Muscle of arm (tissue), 12 donors: ENCODE measurements around the gene EHMT2. TPM values are rescaled to one million over a fixed set of nuclear protein-coding genes. Genes with fewer than 3 reads are reported as not detected.
A peak's percentile ranks its signal among the peaks of the same experiment; 100 is the strongest.
"Not testable (repeated sequence)": the region's sequence is repeated elsewhere in the genome, so short reads cannot be mapped to it uniquely, and the experiment has no call there.

ENCODE experiments used
- DNase-seq: peaks from one replicate; pipeline ENCODE4 v3.0.0-alpha.2; 2013
- polyA plus RNA-seq, 12 donors: library from polyadenylated mRNA; unstranded; fragments of 120-200 nt; gene quantifications; one replicate each; pipeline ENCODE4 v1.2.1, GENCODE V29; 2013; ENCODE audit not compliant: insufficient read length in 12 of 12

The EHMT2 gene
- polyA plus RNA-seq, 12 donors = 26.0 to 62.8 (median 31.4) TPM; not detected in 1

DNA sequence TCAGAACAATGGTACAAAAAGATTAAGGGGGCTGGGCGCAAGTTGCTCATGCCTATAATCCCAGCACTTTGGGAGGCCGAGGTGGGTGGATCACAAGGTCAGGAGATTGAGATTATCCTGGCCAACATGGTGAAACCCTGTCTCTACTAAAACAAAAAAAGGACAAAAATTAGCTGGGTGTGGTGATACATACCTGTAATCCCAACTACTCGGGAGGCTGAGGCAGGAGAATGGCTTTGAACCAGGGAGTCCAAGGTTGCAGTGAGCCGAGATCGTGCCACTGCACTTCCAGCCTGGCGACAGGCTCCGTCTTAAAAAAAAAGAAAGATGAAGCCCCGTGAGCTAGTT lies 57.7 kb downstream of the EHMT2 start:
- not testable (repeated sequence) for DNase-seq

DNA sequence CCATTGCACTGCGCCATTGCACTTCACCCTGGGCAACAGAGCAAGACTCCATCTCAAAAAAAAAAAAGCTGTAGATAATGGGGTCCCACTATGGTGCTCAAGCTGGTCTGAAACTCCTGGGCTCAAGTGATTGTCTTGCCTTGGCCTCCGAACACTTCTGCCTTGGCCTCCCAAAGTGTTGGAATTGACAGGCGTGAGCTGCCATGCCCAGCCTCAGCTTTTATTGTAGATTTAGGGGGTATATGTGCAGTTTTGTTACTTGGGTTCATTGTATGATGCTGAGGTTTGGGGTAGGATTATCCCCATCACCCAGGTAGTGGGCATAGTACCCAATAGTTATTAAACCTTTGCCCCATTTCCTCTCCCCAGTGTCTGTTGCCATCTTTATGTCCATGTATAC lies 58.5 kb downstream of the EHMT2 start:
- no peak for DNase-seq

DNA sequence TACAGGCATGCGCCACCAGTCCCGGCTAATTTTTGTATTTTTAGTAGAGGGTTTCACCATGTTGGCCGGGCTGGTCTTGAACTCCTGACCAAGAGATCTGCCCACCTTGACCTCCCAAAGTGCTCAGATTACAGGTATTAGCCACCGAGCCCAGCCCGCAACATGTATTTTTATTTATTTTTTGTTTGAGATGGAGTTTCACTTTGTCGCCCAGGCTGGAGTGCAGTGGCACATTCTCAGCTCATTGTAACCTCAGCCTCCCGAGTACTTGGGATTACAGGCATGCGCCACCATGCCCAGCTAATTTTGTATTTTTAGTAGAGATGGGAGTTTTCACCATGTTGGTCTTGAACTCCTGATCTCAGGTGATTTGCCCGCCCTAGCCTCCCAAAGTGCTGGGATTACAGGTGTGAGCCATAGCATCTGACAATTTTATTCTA lies 59.4 kb downstream of the EHMT2 start:
- DNase-seq = not testable (repeated sequence)

DNA sequence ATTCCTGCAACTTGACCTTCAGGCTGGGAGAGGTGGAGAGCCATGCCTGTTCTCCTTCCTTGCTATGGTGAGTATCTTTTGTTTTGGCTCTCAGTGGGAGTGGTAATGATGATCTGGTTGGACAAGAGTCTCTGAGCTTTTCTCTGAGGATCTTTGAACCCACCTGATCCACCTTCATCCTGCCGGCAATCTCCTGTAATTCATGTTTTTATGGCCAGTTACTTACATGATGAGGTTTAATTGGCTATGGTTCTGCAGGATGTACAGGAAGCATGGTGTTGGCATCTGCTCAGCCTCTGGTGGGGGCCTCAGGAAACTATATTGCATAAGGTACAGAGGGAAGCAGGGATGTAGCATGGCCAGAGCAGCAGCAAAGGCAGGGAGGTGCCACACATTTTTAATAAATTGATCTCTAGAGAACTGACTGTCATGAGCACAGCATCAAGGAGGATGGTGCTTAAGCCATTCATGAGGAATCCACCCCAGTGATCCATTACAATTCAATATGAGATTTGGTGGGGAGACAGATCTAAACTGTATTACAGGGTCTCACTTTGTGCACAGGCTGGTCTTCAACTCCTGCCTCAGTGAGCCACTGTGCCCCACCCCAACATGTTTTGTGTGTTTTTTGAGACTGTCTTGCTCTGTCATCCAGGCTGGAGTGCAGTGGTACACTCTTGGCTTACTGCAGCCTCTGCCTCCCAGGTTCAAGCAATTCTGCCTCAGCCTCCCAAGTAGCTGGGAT lies 60.0 kb downstream of the EHMT2 start:
- no peak for DNase-seq

DNA sequence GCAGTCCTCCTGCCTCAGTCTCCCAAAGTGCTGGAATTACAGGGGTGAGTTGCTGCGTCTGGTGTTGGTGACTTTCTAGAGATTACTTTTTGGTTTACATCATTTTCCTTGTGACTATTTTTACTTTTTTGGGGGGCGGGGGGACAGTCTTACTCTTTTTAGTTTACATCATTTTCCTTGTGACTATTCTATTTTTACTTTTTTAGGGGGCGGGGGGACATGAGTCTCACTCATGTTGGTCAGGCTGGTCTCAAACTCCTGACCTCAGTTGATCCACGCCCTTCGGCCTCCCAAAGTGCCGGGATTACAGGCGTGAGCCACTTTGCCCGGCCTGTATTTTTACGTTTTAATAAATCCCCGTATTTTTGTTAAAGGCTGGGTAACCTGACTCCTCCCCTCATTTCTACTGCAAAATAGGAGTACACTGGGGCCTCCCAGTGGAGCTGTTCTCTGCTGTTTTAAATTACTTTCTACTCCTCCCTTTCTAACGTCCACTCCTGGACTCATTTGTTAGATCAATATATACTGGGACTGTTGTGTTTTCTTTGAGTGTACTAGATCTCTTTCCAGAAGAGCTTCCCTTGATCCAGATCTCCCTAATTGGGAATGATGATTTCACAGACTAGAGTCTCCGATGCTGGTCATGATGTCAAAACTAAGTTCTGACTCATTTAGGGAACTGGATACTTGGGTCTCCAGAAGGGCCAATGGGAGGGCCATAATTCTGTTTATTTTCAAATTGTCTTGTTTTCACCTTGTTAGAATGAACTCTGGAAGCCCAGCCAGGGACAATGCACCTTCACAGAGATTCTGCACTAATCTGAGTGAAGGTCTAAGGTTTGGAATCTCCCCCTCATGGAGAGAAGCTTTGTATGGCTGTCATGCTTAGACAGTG lies 60.8 kb downstream of the EHMT2 start:
- no peak for DNase-seq

DNA sequence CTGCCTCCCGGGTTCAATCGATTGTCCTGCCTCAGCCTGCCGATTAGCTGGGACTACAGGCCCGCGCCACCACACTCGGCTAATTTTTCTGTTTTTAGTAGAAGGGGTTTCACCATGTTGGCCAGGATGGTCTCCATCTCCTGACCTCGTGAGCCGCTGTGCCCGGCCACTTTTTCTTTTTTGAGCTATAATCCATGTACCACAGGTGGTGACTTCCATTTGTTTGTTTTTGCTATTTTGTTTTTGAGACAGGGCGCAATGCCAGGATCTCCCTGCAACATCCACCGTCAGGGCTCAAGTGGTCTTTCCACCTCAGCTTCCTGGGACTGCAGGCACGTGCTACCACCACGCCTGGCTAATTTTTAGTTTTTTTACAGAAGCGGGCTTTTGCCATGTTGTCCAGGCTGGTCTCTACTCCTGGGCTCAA lies 61.4 kb downstream of the EHMT2 start:
- no peak for DNase-seq

DNA sequence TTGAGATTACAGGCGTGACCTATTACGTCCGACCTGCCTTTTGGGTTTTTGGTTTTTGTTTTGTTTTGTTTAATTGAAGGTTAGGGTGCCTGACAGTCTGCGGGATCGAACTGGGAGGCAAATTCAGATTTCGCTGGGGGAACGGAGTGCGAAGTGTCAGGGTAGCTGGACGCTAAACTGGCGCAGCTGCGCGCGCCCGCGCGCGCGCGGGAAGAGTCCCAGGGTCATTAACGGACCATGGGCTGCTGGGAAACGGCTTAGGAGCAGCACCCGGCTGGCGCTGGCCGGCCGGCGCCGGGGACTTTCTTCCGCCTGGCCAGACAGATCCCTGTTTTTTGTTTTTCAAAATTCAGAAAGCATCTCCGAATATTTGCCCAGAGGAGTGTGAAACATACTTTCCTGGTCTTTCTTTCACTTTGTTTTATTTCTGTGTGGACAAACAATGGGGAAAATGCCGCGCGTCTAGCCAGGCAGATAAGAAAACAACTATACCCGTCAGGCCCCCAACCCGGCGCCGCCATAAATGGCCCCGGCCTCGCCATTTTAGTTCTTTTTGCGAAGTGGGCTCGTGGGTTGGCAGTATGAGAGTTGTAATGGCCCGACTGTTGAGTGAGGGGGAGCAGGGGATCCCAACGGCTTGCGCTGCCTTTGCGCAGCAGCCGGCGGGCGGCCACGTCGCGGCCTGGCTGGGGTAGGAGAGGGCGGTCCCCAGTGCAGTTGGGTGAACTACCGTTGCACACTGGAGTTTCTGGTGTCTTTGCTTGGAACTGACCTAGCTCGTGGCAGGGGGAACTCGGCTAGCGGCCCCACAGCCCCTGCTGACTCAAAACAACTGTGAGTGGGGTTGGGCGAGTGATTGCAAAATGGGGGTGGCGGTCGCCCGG lies 62.9 kb downstream of the EHMT2 start:
- DNase-seq = peak; percentile 93

DNA sequence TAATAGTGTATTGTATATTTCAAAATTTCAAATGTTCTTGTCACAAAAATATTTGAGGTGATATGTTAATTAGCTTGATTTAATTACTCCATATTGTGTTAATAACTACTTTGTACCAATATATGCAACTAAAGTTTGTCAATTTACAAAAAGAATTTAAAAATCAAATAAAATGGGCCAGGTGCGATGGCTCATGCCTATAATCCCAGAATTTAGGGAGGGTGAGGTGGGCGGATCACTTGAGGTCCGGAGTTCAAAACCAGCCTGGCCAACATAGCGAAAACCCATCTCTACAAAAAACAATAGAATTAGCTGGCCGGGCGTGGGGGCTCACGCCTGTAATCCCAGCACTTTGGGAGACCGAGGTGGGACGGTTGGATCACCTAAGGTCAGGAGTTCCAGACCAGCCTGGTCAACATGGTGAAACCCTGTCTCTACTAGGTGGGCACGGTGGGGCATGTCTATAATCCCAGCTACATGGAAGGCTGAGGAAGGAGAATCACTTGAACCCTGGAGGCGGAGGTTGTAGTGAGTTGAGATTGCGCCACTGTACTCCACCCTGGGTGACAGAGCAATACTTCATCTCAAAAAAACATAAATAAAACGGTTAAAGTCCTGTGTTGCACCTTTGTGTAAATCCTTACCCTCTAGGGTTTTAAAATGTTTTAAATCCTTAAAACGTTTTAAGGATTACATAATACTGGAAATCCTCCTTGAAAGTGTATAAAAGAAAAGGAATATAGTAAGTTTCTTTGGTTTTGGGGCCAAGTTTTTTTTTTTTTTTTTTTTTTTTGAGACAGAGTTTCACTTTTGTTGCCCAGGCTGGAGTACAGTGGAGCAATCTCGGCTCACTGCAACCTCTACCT lies 65.9 kb downstream of the EHMT2 start:
- DNase-seq = no peak

DNA sequence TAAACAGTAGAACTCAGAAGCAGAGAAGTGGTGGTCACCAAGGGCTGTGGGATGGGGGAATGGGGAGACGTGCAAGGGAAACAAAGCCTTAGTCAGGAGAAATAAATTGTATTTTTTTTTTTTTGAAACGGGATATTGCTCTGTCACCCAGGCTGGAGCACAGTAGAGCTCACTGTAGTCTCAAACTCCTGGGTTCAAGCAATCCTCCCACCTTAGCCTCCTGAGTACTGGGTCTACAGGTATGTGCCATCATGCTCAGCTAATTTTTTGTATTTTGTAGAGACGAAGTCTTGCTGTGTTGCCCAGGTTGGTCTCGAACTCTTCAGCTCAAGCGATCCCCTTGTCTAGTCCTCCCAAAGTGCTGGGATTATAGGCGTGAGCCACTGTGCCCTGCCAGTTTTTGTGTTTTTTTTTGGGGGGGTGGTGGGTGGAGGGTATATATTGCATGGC lies 66.6 kb downstream of the EHMT2 start:
- no peak for DNase-seq

Other genes with a start within 250 kb of the EHMT2 start
- gene BAG6, start 245.0 kb downstream of the EHMT2 start, polyA plus RNA-seq = 100 to 1,000 TPM in 11 of 12 donors, not detected in 1; 153 to 248 (median 195) TPM
- gene APOM, start 241.8 kb downstream of the EHMT2 start, polyA plus RNA-seq = 1 to 10 TPM in 10 of 12 donors, not detected in 2; 3.4 to 9.7 (median 4.8) TPM
- gene C6orf47, start 236.9 kb downstream of the EHMT2 start, polyA plus RNA-seq = 10 to 100 TPM in 11 of 12 donors, not detected in 1; 10.9 to 15.8 (median 12.5) TPM
- 10 to 100 TPM in 11 of 12 donors, not detected in 1; 12.1 to 25.8 (median 13.5) TPM for gene GPANK1, start 232.7 kb downstream of the EHMT2 start, polyA plus RNA-seq
- 100 to 1,000 TPM in 11 of 12 donors, not detected in 1; 121 to 202 (median 144) TPM for gene CSNK2B, start 231.6 kb downstream of the EHMT2 start, polyA plus RNA-seq
- 10 to 100 TPM in 9 of 12 donors, 1 to 10 TPM in 2, not detected in 1; 6.1 to 27.9 (median 14.2) TPM for gene LY6G5B, start 227.7 kb downstream of the EHMT2 start, polyA plus RNA-seq
- gene LY6G5C, start 216.6 kb downstream of the EHMT2 start, polyA plus RNA-seq = 1 to 10 TPM in 10 of 12 donors, not detected in 2; 1.2 to 6.4 (median 3.2) TPM
- 10 to 100 TPM in 11 of 12 donors, not detected in 1; 35.4 to 54.1 (median 43.1) TPM for gene ABHD16A, start 194.4 kb downstream of the EHMT2 start, polyA plus RNA-seq
- gene LY6G6F, start 190.8 kb downstream of the EHMT2 start, polyA plus RNA-seq = under 1 TPM in 1 of 12 donors, not detected in 11; 0.27 TPM
- 1 to 10 TPM in 1 of 12 donors, under 1 TPM in 5, not detected in 6; 0.50 to 1.1 (median 0.75) TPM for gene LY6G6D, start 182.3 kb downstream of the EHMT2 start, polyA plus RNA-seq
- 1 to 10 TPM in 3 of 12 donors, under 1 TPM in 4, not detected in 5; 0.28 to 6.6 (median 0.63) TPM for gene LY6G6C, start 176.0 kb downstream of the EHMT2 start, polyA plus RNA-seq
- gene MPIG6B, start 174.3 kb downstream of the EHMT2 start, polyA plus RNA-seq = 1 to 10 TPM in 2 of 12 donors, under 1 TPM in 8, not detected in 2; 0.49 to 1.7 (median 0.63) TPM
- 100 to 1,000 TPM in 8 of 12 donors, 10 to 100 TPM in 3, not detected in 1; 89.7 to 152 (median 108) TPM for gene DDAH2, start 168.4 kb downstream of the EHMT2 start, polyA plus RNA-seq
- 100 to 1,000 TPM in 11 of 12 donors, not detected in 1; 100 to 194 (median 129) TPM for gene CLIC1, start 161.2 kb downstream of the EHMT2 start, polyA plus RNA-seq
- 10 to 100 TPM in 6 of 12 donors, 1 to 10 TPM in 5, not detected in 1; 7.4 to 32.2 (median 13.8) TPM for gene MSH5, start 157.7 kb downstream of the EHMT2 start, polyA plus RNA-seq
- gene SAPCD1, start 135.0 kb downstream of the EHMT2 start, polyA plus RNA-seq = 10 to 100 TPM in 1 of 12 donors, 1 to 10 TPM in 9, not detected in 2; 1.6 to 10.7 (median 2.4) TPM
- 1 to 10 TPM in 10 of 12 donors, not detected in 2; 1.1 to 4.1 (median 2.1) TPM for gene VWA7, start 120.4 kb downstream of the EHMT2 start, polyA plus RNA-seq
- 10 to 100 TPM in 11 of 12 donors, not detected in 1; 38.6 to 60.8 (median 45.0) TPM for gene VARS1, start 101.9 kb downstream of the EHMT2 start, polyA plus RNA-seq
- gene LSM2, start 90.7 kb downstream of the EHMT2 start, polyA plus RNA-seq = 10 to 100 TPM in 11 of 12 donors, not detected in 1; 47.5 to 67.9 (median 58.6) TPM
- gene HSPA1L, start 82.4 kb downstream of the EHMT2 start, polyA plus RNA-seq = 1 to 10 TPM in 10 of 12 donors, not detected in 2; 3.6 to 5.5 (median 4.5) TPM
- gene HSPA1A, start 82.2 kb downstream of the EHMT2 start, polyA plus RNA-seq = 100 to 1,000 TPM in 1 of 12 donors, 10 to 100 TPM in 10, not detected in 1; 47.4 to 110 (median 62.3) TPM
- 1,000 to 10,000 TPM in 1 of 12 donors, 100 to 1,000 TPM in 2, 10 to 100 TPM in 9; 28.3 to 1,034 (median 49.7) TPM for gene HSPA1B, start 70.0 kb downstream of the EHMT2 start, polyA plus RNA-seq
- gene NEU1, start 34.9 kb downstream of the EHMT2 start, polyA plus RNA-seq = 10 to 100 TPM in 11 of 12 donors, not detected in 1; 14.6 to 32.7 (median 16.0) TPM
- 10 to 100 TPM in 1 of 12 donors, under 1 TPM in 9, not detected in 2; 0.09 to 25.0 (median 0.23) TPM for gene SLC44A4, start 18.7 kb downstream of the EHMT2 start, polyA plus RNA-seq
- 10 to 100 TPM in 5 of 12 donors, 1 to 10 TPM in 6, not detected in 1; 7.5 to 17.3 (median 9.7) TPM for gene ZBTB12, start 4.4 kb upstream of the EHMT2 start, polyA plus RNA-seq
- 10 to 100 TPM in 1 of 12 donors, 1 to 10 TPM in 10, not detected in 1; 4.3 to 21.2 (median 6.9) TPM for gene C2, start 30.0 kb upstream of the EHMT2 start, polyA plus RNA-seq
- 1 to 10 TPM in 9 of 12 donors, under 1 TPM in 1, not detected in 2; 0.97 to 5.8 (median 1.6) TPM for gene CFB, start 48.4 kb upstream of the EHMT2 start, polyA plus RNA-seq
- 10 to 100 TPM in 11 of 12 donors, not detected in 1; 54.1 to 83.6 (median 59.8) TPM for gene NELFE, start 61.3 kb upstream of the EHMT2 start, polyA plus RNA-seq
- 10 to 100 TPM in 11 of 12 donors, not detected in 1; 15.5 to 39.5 (median 28.6) TPM for gene SKIC2, start 61.5 kb upstream of the EHMT2 start, polyA plus RNA-seq
- gene DXO, start 74.4 kb upstream of the EHMT2 start, polyA plus RNA-seq = 10 to 100 TPM in 11 of 12 donors, not detected in 1; 10.8 to 28.9 (median 16.1) TPM
- gene C4A, start 84.4 kb upstream of the EHMT2 start, polyA plus RNA-seq = 10 to 100 TPM in 5 of 12 donors, 1 to 10 TPM in 5, not detected in 2; 4.4 to 20.3 (median 10.1) TPM
- 10 to 100 TPM in 8 of 12 donors, 1 to 10 TPM in 3, not detected in 1; 7.2 to 23.8 (median 12.3) TPM for gene C4B, start 117.1 kb upstream of the EHMT2 start, polyA plus RNA-seq
- 1 to 10 TPM in 3 of 12 donors, under 1 TPM in 7, not detected in 2; 0.21 to 1.1 (median 0.50) TPM for gene CYP21A2, start 140.7 kb upstream of the EHMT2 start, polyA plus RNA-seq
- 100 to 1,000 TPM in 8 of 12 donors, 10 to 100 TPM in 3, not detected in 1; 76.2 to 208 (median 119) TPM for gene TNXB, start 211.6 kb upstream of the EHMT2 start, polyA plus RNA-seq
- gene ATF6B, start 230.5 kb upstream of the EHMT2 start, polyA plus RNA-seq = 10 to 100 TPM in 11 of 12 donors, not detected in 1; 37.2 to 87.1 (median 43.5) TPM
- 1 to 10 TPM in 10 of 12 donors, not detected in 2; 2.8 to 5.6 (median 4.1) TPM for gene FKBPL, start 232.6 kb upstream of the EHMT2 start, polyA plus RNA-seq